Caco-2 (cell line): ENCODE measurements around the gene PITX3. TPM values are rescaled to one million over a fixed set of nuclear protein-coding genes. Genes with fewer than 3 reads are reported as not detected.

Source experiments
- BruUV-seq: library from RNA; stranded (reverse); fragments of 400-500 nt; replicated peaks from 2 replicates; lab custom pipeline; 2021; lab: Mats Ljungman, UMichigan
- CTCF ChIA-PET: fragments of 300-600 bp; sonication (Branson Sonifier 250); formaldehyde crosslinking; loops from one replicate; lab custom pipeline; 2022; ENCODE audit warnings: antibody characterized with exemption; lab: Charles Lee
- POLR2A ChIA-PET: fragments of 300-600 bp; sonication (Branson Sonifier 250); formaldehyde crosslinking; loops from one replicate; lab custom pipeline; 2022; ENCODE audit warnings: antibody characterized with exemption; lab: Charles Lee
- DNase-seq, 2 experiments: peaks; one replicate each; pipeline versions ENCODE4 v3.0.0 to v3.0.0-alpha.2; 2020 to 2022
- H3K27me3 ChIP-seq: replicated peaks from 2 replicates; pipeline ENCODE4 v1.6.0; 2011; ENCODE audit warnings: low read length; ENCODE audit not compliant: control insufficient read depth, insufficient read depth
- H3K36me3 ChIP-seq: 2 replicates; pipeline ENCODE4 v1.5.1; 2011; ENCODE audit warnings: low read length; ENCODE audit not compliant: control insufficient read depth, insufficient read depth
- H3K4me1 ChIP-seq: fragments of 250-450 bp; sonication (Bioruptor Pico); 2 replicates; pipeline ENCODE4 v1.5.1; 2020; ENCODE audit warnings: mild to moderate bottlenecking
- H3K4me3 ChIP-seq: 2 replicates; pipeline ENCODE4 v1.5.1; 2011; ENCODE audit warnings: low read depth, mild to moderate bottlenecking, control low read depth, low read length
- H3K9me3 ChIP-seq: fragments of 250-450 bp; sonication (Bioruptor Pico); 2 replicates; pipeline ENCODE4 v1.5.1; 2020; ENCODE audit warnings: mild to moderate bottlenecking, moderate library complexity
- H3K27ac Mint-ChIP-seq: one replicate; pipeline ENCODE4 v1.8.0; 2022; ENCODE audit warnings: mixed read lengths; ENCODE audit not compliant: unreplicated experiment
- H3K27me3 Mint-ChIP-seq: one replicate; pipeline ENCODE4 v1.8.0; 2022; ENCODE audit warnings: mixed read lengths; ENCODE audit not compliant: insufficient read depth, unreplicated experiment
- H3K36me3 Mint-ChIP-seq: one replicate; pipeline ENCODE4 v1.8.0; 2022; ENCODE audit warnings: mild to moderate bottlenecking, mixed read lengths; ENCODE audit not compliant: insufficient read depth, unreplicated experiment
- H3K4me1 Mint-ChIP-seq: one replicate; pipeline ENCODE4 v1.8.0; 2022; ENCODE audit warnings: low read depth, mixed read lengths; ENCODE audit not compliant: unreplicated experiment
- H3K4me3 Mint-ChIP-seq: one replicate; pipeline ENCODE4 v1.8.0; 2022; ENCODE audit warnings: mild to moderate bottlenecking, moderate library complexity, mixed read lengths; ENCODE audit not compliant: unreplicated experiment
- H3K9me3 Mint-ChIP-seq: one replicate; pipeline ENCODE4 v1.8.0; 2022; ENCODE audit warnings: mixed read lengths; ENCODE audit not compliant: unreplicated experiment
- intact Hi-C: fragments of 100-400 bp; cut with micrococcal nuclease; formaldehyde crosslinking; loops from one replicate; pipeline ENCODE4 v1.10.0; 2022; ENCODE audit not compliant: unreplicated experiment
- total RNA-seq: library from RNA; stranded (reverse); gene quantifications from 2 replicates; pipeline ENCODE4 v1.2.3, GENCODE V29; 2022
- TF ChIP-seq, protein P1 (sequence below), 2 experiments: fragments of 200-600 bp in 1 of 2; IDR thresholded peaks; 1 replicate in 1 of 2; 2 replicates in 1 of 2; pipeline versions ENCODE4 v1.5.1 to v1.8.0; 2011 to 2022; ENCODE audit warnings: antibody characterized with exemption in 1 of 2, control low read depth in 1 of 2, inconsistent platforms in 1 of 2, low read depth in 1 of 2, low read length in 1 of 2, mild to moderate bottlenecking in 1 of 2, moderate library complexity in 1 of 2; ENCODE audit not compliant: insufficient read depth in 1 of 2, severe bottlenecking in 1 of 2, unreplicated experiment in 1 of 2

Gene PITX3
- total RNA-seq, 1 experiment from 2014 or later, result not detected

DNA sequence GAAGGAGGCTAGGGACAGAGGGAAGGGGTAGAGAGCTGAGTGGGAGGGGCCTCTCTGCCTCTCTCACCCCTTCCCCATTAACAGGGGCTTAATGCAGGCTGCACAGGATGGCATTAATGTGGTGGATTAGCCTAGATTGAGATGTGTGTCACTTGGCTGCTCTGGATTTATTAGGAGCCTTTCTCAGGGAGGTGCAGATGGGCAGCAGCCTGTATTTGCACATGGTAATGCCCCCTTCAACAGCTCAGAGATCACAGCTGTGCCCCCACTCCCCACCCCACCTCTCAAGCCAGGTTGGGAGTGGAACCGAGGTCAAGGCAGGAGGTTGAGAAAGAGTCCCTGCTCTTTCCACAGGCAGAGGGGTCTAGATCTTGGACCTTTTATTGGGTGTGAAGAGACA lies 7.3 kb downstream of the PITX3 start:
- Mint-ChIP-seq H3K4me3 (no peak overlapping the region), H3K4me1 (no peaks in the 10 kb centered on the region), H3K27me3 (peaks cover 13% of the 10 kb centered on the region), H3K9me3 (no peaks in the 10 kb centered on the region), H3K36me3 (no peaks in the 10 kb centered on the region), H3K27ac (no peak overlapping the region)
- ChIA-PET CTCF (interaction anchor here (1.2 kb wide), 1 partner anchor 118 kb away, joined by 3 read pairs; no protein-coding TSS in a partner anchor), POLR2A (no interaction called here)
- no peak for DNase-seq
- TF ChIP-seq, protein P1, sequence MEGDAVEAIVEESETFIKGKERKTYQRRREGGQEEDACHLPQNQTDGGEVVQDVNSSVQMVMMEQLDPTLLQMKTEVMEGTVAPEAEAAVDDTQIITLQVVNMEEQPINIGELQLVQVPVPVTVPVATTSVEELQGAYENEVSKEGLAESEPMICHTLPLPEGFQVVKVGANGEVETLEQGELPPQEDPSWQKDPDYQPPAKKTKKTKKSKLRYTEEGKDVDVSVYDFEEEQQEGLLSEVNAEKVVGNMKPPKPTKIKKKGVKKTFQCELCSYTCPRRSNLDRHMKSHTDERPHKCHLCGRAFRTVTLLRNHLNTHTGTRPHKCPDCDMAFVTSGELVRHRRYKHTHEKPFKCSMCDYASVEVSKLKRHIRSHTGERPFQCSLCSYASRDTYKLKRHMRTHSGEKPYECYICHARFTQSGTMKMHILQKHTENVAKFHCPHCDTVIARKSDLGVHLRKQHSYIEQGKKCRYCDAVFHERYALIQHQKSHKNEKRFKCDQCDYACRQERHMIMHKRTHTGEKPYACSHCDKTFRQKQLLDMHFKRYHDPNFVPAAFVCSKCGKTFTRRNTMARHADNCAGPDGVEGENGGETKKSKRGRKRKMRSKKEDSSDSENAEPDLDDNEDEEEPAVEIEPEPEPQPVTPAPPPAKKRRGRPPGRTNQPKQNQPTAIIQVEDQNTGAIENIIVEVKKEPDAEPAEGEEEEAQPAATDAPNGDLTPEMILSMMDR (IDR thresholded peaks at IDR 0.05; ENCODE audit: insufficient read depth in 1 of 2, low read depth in 1 of 2, low read length in 1 of 2, severe bottlenecking in 1 of 2, unreplicated experiment in 1 of 2), result no peak
- no peaks in the 10 kb centered on the region; the same call in 1 of the 2 replicates for H3K36me3 ChIP-seq
- no peaks in the 10 kb centered on the region for H3K9me3 ChIP-seq
- intact Hi-C loops, result no loop called here
- H3K4me3 ChIP-seq, result no peak overlapping the region
- no TSS peak for BruUV-seq
- peaks cover 11% of the 10 kb centered on the region for H3K4me1 ChIP-seq
- H3K27me3 ChIP-seq, result peaks cover 1% of the 10 kb centered on the region; the same call in 1 of the 2 replicates

GRCh38 chr10:102231357-102232318 lies 9.7 kb downstream of the PITX3 start:
- peaks cover 1% of the 10 kb centered on the region; the same call in 1 of the 2 replicates for H3K27me3 ChIP-seq
- H3K4me3 Mint-ChIP-seq, result peak overlapping the region; percentile 71
- peaks cover 15% of the 10 kb centered on the region for H3K4me1 ChIP-seq
- H3K4me1 Mint-ChIP-seq, result no peaks in the 10 kb centered on the region
- ChIA-PET CTCF (interaction anchor here (0.5 to 4.1 kb wide), 20 partner anchors 9 to 352 kb away, joined by 3 to 115 read pairs (median 6); partner anchors contain the start of genes CUEDC2, GBF1, NFKB2 and PITX3), POLR2A (interaction anchor here (1.4 kb wide), 1 partner anchor 14 kb away, joined by 5 read pairs; the partner anchor contains the start of gene GBF1)
- H3K9me3 ChIP-seq, result no peaks in the 10 kb centered on the region
- H3K36me3 Mint-ChIP-seq, result no peaks in the 10 kb centered on the region
- H3K27ac Mint-ChIP-seq, result no peak overlapping the region
- TF ChIP-seq, protein P1 (IDR thresholded peaks at IDR 0.05; ENCODE audit: insufficient read depth in 1 of 2, low read depth in 1 of 2, low read length in 1 of 2, severe bottlenecking in 1 of 2, unreplicated experiment in 1 of 2), result peak; percentile 81 to 88
- no TSS peak for BruUV-seq
- DNase-seq, result peak; percentile 58 to 77
- peak overlapping the region; percentile 47 for H3K4me3 ChIP-seq
- H3K9me3 Mint-ChIP-seq, result no peaks in the 10 kb centered on the region
- H3K27me3 Mint-ChIP-seq, result peaks cover 22% of the 10 kb centered on the region
- intact Hi-C loops, result loop anchor here (2.0 kb wide), 2 partner anchors 163 to 247 kb away; partner anchors contain the start of gene NFKB2
- H3K36me3 ChIP-seq, result no peaks in the 10 kb centered on the region; the same call in 1 of the 2 replicates

- BruUV-seq, result no TSS peak
- CTCF ChIA-PET, result interaction anchor here (0.6 to 4.1 kb wide), 15 partner anchors 10 to 353 kb away, joined by 3 to 115 read pairs (median 8); partner anchors contain the start of genes GBF1 and PITX3
Measured at GRCh38 chr10:102230861-102231356, 10.4 kb downstream of the PITX3 start.

More at GRCh38 chr10:102230861-102231356, 10.4 kb downstream of the PITX3 start:
- no peaks in the 10 kb centered on the region for H3K9me3 ChIP-seq
- H3K36me3 ChIP-seq, result no peaks in the 10 kb centered on the region; the same call in 1 of the 2 replicates
- H3K4me1 ChIP-seq, result peaks cover 19% of the 10 kb centered on the region
- Mint-ChIP-seq H3K9me3 (no peaks in the 10 kb centered on the region), H3K4me1 (no peaks in the 10 kb centered on the region), H3K27ac (no peak overlapping the region), H3K36me3 (no peaks in the 10 kb centered on the region), H3K27me3 (peaks cover 20% of the 10 kb centered on the region), H3K4me3 (peak overlapping the region; percentile 71)
- H3K27me3 ChIP-seq, result peaks cover 1% of the 10 kb centered on the region; the same call in 1 of the 2 replicates
- POLR2A ChIA-PET, result interaction anchor here (1.4 kb wide), 1 partner anchor 14 kb away, joined by 5 read pairs; the partner anchor contains the start of gene GBF1
- intact Hi-C loops, result loop anchor here (2.0 kb wide), 2 partner anchors 164 to 248 kb away; partner anchors contain the start of gene NFKB2
- H3K4me3 ChIP-seq, result peak overlapping the region; percentile 47
- TF ChIP-seq, protein P1 (IDR thresholded peaks at IDR 0.05; ENCODE audit: insufficient read depth in 1 of 2, low read depth in 1 of 2, low read length in 1 of 2, severe bottlenecking in 1 of 2, unreplicated experiment in 1 of 2), result peak in 1 of 2 experiments; percentile 30
- DNase-seq, result peak in 1 of 2 experiments; percentile 49
